ENCODE data around the gene KRT79.
"Not testable (repeated sequence)": the region's sequence is repeated elsewhere in the genome, so short reads cannot be mapped to it uniquely, and the experiment has no call there.

The KRT79 gene

DNA sequence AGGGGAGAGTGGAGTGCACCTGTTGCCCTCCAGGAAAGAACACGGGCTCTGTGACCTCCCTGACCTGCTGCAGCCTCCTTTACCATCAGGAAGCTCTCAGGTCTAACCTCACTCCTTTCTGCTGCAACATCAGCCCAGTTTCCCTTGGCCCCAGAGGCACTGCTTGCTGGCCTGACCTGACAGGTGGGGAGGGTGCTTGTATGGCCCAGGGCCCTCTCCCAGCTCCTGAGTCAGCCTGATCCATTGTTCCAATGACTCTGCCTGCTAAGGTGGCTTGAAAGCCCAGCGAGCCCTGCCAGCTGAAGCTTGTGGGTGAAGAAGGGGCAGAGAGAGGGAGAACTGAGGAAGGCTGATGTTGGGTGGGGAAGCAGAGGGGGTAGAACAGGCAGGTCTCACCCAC lies 27.9 kb upstream of the KRT79 start:
- Histone ChIP-seq H3K27me3 (no peaks in the 10 kb centered on the region), H3K4me1 (ENCODE audit: control insufficient read depth in 1 of 2, insufficient read depth in 1 of 2, low read depth in 1 of 2, low read length in 1 of 2) (no peaks in the 10 kb centered on the region), H3K4me3 (ENCODE audit: low read depth in 1 of 2, low read length in 1 of 2) (no peak overlapping the region), H3K27ac (no peak overlapping the region), H3K36me3 (no peaks in the 10 kb centered on the region), H3K9me3 (no peaks in the 10 kb centered on the region)
- TF ChIP-seq CTCF (IDR thresholded peaks at IDR 0.05): no peak

DNA sequence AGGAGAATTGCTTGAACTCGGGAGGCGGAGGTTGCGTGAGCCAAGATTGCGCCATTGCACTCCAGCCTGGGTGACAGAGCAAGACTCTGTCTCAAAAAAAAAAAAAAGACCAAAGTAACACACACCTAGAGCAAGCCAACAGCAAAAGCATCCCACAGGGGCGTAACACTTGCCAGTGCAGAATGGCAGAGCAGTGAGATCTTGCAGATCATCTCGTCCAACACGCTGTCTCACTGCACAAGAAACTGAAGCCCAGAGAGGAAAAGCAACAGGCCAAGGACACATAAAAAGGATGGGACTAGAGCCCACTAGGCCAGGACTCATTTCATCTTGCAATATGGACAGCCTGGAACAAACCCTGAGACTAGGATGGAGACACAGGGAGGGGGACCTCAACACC lies 27.4 kb upstream of the KRT79 start:
- Histone ChIP-seq H3K27ac (no peak overlapping the region), H3K4me1 (ENCODE audit: control insufficient read depth in 1 of 2, insufficient read depth in 1 of 2, low read depth in 1 of 2, low read length in 1 of 2) (no peaks in the 10 kb centered on the region), H3K36me3 (no peaks in the 10 kb centered on the region), H3K4me3 (ENCODE audit: low read depth in 1 of 2, low read length in 1 of 2) (no peak overlapping the region), H3K27me3 (no peaks in the 10 kb centered on the region), H3K9me3 (no peaks in the 10 kb centered on the region)
- TF ChIP-seq CTCF (IDR thresholded peaks at IDR 0.05): no peak

GRCh38 chr12:52860102-52860823 lies 26.2 kb upstream of the KRT79 start:
- TF ChIP-seq CTCF (IDR thresholded peaks at IDR 0.05): no peak
- H3K27ac ChIP-seq: no peak overlapping the region
- no peaks in the 10 kb centered on the region for H3K9me3 ChIP-seq
- H3K4me1 ChIP-seq (ENCODE audit: control insufficient read depth in 1 of 2, insufficient read depth in 1 of 2, low read depth in 1 of 2, low read length in 1 of 2): no peaks in the 10 kb centered on the region
- no peaks in the 10 kb centered on the region for H3K36me3 ChIP-seq
- H3K27me3 ChIP-seq: no peaks in the 10 kb centered on the region
- H3K4me3 ChIP-seq (ENCODE audit: low read depth in 1 of 2, low read length in 1 of 2): no peak overlapping the region

- H3K9me3 ChIP-seq: no peaks in the 10 kb centered on the region
- no peak overlapping the region for H3K27ac ChIP-seq
- no peak for TF ChIP-seq CTCF (IDR thresholded peaks at IDR 0.05)
- no peak overlapping the region for H3K4me3 ChIP-seq (ENCODE audit: low read depth in 1 of 2, low read length in 1 of 2)
- no peaks in the 10 kb centered on the region for H3K4me1 ChIP-seq (ENCODE audit: control insufficient read depth in 1 of 2, insufficient read depth in 1 of 2, low read depth in 1 of 2, low read length in 1 of 2)
- no peaks in the 10 kb centered on the region for H3K36me3 ChIP-seq
- peaks cover 13% of the 10 kb centered on the region for H3K27me3 ChIP-seq
Measured at GRCh38 chr12:52857500-52857899, 23.4 kb upstream of the KRT79 start.

DNA sequence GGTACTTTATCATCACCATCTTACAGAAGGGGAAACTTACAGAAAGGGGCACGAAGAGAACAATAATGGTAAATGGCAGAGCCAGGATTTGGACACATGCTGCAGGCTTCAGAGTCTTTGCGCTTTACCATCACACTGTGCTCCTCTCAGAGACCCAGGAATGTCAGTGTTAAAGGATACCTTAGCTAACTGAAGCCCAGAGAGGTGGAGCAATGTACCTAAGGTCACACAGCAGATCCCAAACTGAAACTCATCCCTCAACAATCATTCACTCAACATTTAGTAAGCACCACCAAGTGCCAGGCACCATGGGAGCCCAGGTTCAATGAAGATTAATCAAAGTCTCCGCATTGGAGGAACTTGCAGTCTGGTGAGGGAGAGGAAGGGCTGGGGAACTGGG lies 22.7 kb upstream of the KRT79 start:
- TF ChIP-seq CTCF (IDR thresholded peaks at IDR 0.05): no peak

DNA sequence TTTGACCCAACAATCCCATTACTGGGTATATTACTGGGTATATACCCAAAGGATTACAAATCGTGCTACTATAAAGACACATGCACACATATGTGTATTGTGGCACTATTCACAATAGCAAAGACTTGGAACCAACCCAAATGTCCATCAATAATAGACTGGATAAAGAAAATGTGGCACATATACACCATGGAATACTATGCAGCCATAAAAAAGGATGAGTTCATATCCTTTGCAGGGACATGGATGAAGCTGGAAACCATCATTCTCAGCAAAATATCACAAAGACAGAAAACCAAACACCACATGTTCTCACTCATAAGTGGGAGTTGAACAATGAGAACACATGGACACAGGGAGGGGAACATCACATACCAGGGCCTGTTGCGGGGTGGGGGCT lies 22.0 kb upstream of the KRT79 start:
- H3K27me3 ChIP-seq: peaks cover 13% of the 10 kb centered on the region
- not testable (repeated sequence) for H3K4me1 ChIP-seq (ENCODE audit: control insufficient read depth in 1 of 2, insufficient read depth in 1 of 2, low read depth in 1 of 2, low read length in 1 of 2); H3K4me3 ChIP-seq (ENCODE audit: low read depth in 1 of 2, low read length in 1 of 2); H3K27ac ChIP-seq; H3K9me3 ChIP-seq; H3K36me3 ChIP-seq

More for the DNA sequence above, 22.7 kb upstream of the KRT79 start:
- Histone ChIP-seq H3K9me3 (no peaks in the 10 kb centered on the region), H3K36me3 (no peaks in the 10 kb centered on the region), H3K4me3 (ENCODE audit: low read depth in 1 of 2, low read length in 1 of 2) (no peak overlapping the region), H3K27me3 (peaks cover 13% of the 10 kb centered on the region), H3K4me1 (ENCODE audit: control insufficient read depth in 1 of 2, insufficient read depth in 1 of 2, low read depth in 1 of 2, low read length in 1 of 2) (no peaks in the 10 kb centered on the region), H3K27ac (no peak overlapping the region)

All from neutrophil (primary cell).